Hematopoietic multipotent progenitor cell (in vitro differentiated cells): ENCODE data around the gene MLKL. TPM values are rescaled to one million over a fixed set of nuclear protein-coding genes. Genes with fewer than 3 reads are reported as not detected.
"Not testable (repeated sequence)": the region's sequence is repeated elsewhere in the genome, so short reads cannot be mapped to it uniquely, and the experiment has no call there.

Experiments
- DNase-seq, 3 donors: peaks; one replicate each; pipeline ENCODE4 v3.0.0-alpha.2; 2011 to 2015; ENCODE audit warnings: low read depth in 2 of 3, low spot score in 2 of 3
- total RNA-seq: library from RNA; depleted of rRNA; stranded (reverse); fragments of >200 nt; gene quantifications from one replicate; pipeline ENCODE4 v1.2.3, GENCODE V29; 2012

MLKL gene
- total RNA-seq, 1 donor: 12.7 TPM

- DNase-seq: no peak
Measured at GRCh38 chr16:74654536-74655050, 46.1 kb downstream of the MLKL start.

DNA sequence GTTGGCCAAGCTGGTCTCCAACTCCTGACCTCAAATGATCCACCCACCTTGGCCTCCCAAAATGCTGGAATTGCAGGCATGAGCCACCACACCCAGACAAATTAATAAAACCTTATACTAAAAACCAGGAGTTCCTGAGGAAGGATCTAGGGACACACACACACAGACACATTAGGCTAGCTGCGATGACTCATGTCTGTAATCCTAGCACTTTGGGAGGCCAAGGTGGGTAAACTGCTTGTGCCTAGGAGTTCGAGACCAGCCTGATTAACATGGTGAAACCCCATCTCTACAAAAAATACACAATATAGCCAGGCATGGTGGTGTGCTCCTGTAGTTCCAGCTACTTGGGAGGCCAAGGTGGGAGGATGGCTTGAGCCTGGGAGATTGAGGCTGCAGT, 47.8 kb downstream of the MLKL start:
- not testable (repeated sequence) for DNase-seq

GRCh38 chr16:74652249-74652648, 48.4 kb downstream of the MLKL start:
- no peak for DNase-seq

GRCh38 chr16:74651841-74652240, 48.8 kb downstream of the MLKL start:
- no peak for DNase-seq

- DNase-seq: peak in 2 of 3 donors; percentile 22 to 52
Measured at GRCh38 chr16:74650966-74651567, 49.6 kb downstream of the MLKL start.

DNA sequence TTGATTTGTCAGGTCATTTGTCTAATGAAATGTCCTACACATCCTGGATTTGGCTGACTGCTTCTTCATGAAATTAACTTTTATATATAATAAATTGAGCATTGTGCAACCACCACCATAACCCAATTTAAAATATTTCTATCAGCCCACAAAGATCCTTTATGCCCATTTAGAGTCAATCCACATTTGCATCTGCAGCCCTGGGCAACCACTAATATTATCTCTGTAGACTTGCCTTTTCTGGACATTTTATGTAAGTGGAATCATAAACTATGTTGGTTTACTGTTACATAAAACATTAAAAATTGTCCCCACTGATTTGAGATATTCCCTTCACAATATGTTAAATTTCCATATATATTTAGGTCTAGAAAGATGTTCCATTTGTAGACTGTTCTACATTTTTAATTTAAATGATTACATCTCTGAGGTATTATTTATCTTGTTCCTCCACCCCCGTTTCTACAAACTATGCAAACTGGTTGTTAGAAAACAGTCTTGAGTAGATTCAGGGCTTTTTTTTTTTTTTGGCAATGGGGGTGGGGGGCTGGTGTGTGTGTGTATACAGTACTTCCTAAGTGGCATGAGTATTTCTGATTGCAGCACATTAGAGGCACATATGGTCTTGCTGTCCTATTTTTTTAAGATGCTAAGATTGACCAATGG, 50.7 kb downstream of the MLKL start:
- no peak for DNase-seq

DNA sequence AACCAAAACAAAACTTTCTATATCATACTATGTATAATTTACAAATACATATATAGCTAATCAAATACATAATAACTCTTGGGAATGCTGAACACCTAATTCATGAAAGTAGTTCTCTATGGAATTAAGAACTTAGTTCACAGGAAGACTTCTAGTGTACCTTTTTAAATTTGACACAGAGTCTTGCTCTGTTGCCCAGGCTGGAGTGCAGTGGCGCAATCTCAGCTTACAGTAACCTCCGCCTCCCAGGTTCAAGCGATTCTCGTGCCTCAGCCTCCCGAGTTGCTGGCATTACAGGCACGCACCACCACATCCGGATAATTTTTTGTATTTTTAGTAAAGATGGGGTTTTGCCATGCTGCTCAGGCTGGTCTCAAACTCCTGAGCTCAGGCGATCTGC, 58.7 kb downstream of the MLKL start:
- DNase-seq: no peak

DNA sequence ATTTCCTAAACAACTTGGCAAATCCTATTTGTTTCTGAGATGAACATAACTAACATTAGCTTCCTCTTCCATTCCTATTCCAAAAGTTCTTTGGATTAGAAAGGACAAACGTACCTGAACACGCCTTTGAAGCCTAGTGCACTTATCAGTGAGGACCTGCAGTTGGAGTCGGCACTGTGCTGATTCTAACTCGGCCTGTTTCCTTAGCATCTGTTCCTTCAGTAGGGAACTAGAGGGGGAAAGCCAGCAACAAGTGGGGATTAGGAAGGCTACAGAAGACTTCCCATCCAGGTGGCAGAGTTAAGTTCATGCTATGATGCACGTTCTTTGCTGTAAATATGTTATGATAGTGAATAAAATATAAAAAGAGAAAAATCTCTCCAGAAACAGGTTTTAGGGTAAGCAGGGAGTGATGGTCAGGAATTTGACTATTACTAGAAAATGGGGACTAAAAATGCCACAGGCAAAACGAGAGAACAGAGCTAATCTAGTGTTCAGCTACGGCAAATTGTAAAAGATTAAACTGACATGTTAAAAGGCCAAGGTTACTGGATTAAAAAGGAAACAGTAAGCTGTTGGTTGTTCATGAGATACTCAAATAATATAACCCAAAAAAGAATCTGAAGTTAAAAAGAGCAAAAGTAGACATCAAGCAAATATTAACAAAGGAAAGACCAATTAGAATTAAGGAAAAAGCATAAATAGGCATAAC, 62.8 kb downstream of the MLKL start:
- DNase-seq: no peak

GRCh38 chr16:74635303-74635702, 65.4 kb downstream of the MLKL start:
- no peak for DNase-seq

- DNase-seq: no peak
Measured at GRCh38 chr16:74633686-74634085, 67.0 kb downstream of the MLKL start.

DNA sequence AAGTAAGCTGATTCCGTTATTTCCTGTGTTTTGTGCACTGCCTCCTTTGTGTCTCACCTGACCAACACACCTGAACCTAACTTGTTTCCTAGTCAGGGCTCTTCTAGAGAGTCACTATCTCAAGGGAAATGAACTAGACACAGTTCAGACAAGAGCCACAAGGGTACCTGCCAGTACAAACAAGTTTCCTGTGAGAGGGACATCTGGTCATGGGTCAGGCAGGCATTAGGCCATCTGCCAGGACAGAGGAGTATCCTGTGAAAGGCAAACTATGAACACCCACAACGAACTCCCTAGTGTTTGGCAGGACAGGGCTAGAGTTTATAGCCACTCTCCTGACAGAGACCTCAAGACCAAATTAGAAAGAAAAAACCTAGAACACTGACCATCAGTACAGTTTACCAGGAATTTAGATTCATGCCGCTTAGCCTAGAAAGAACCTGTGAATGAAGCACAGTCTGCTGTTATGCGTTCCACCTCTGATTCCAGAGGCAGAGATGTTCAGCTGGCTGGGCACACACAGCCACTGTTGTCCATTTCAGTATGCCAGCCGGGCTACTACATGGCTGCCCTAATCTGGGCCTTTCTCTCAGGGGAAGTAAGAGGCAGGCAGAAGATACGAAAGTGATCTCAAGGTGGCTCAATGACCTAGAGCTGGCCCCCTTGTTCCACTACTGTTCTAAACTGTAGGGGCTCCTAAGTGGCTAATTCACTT, 73.0 kb downstream of the MLKL start:
- DNase-seq: no peak

- no peak for DNase-seq
Measured at GRCh38 chr16:74626741-74627416, 73.8 kb downstream of the MLKL start.

GRCh38 chr16:74625500-74626350, 74.9 kb downstream of the MLKL start:
- no peak for DNase-seq

DNA sequence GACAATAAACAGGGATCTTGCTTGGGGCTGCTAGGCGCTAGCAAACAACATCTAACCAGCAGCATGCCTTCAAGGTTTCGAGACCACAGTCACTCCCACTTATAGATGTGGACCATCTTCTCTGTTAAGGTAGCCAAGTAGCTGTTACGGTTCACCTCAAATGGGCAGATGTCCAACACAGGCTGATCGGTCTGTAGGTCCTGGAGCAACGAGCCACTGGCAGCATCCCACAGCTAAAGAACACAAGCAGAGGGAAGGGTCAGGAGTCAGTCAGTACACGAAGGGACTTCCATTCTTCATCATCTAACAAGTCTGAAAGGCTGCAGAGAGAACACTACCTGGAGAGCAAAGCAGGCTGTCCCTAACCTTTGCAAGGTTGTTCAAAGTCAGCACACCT, 76.8 kb downstream of the MLKL start:
- DNase-seq: no peak

DNA sequence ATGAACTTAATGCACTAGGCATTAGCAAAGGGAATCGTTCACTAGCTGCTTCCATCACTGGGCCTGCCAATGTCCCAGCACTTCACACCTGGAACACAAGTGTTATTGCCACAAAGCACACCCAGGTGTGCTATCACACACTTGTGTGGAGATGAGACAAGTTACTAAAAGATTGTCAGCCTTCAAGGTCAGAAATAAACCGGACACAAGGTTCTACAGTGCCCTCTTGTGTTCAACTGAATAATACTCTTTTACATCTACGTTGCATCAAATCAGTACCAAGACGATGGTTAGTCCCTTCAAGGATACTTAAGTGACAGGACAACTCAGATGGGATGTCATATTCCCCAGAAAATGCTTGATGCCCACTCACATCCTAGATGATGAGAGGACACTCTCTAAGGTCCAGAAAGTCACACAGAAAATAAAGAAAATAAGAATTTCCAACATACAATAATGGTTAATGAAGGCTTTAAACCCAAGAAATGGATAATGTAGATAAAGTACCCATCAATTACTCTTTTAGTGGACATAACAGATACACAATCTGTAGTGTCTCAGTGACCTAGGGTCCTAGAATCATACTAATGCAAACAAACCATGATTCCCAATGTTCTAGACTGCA, 77.3 kb downstream of the MLKL start:
- peak in 2 of 3 donors; percentile 33 to 55 for DNase-seq

GRCh38 chr16:74622005-74622404, 78.7 kb downstream of the MLKL start:
- no peak for DNase-seq
